ENCODE data around the gene SLC30A7. TPM values are rescaled to one million over a fixed set of nuclear protein-coding genes. Genes with fewer than 3 reads are reported as not detected.
A peak's percentile ranks its signal among the peaks of the same experiment; 100 is the strongest.

The SLC30A7 gene
- total RNA-seq, 1 donor from 2014 or later = 12.5 TPM

DNA sequence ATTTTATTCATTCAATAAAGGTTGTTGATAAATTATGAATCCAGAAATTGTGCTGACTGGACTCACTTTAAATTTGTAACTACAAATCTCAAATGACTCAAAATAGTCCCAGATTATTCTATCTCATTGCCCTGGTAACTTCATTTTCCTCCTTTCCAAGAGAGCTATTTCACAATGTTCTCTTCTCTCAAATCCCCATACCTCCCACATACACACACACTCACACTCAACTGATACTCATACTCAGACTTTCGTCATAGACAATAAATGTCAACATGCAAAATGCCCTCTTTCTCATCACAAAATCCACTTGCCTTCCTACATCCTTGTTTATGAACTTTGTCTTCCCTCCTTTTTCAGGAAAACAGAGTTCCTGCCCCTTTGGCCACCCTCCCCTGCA, 34.5 kb upstream of the SLC30A7 start:
- H3K4me3 ChIP-seq (ENCODE audit: low read depth, low read length) = no peak overlapping the region
- TF ChIP-seq, protein P1, sequence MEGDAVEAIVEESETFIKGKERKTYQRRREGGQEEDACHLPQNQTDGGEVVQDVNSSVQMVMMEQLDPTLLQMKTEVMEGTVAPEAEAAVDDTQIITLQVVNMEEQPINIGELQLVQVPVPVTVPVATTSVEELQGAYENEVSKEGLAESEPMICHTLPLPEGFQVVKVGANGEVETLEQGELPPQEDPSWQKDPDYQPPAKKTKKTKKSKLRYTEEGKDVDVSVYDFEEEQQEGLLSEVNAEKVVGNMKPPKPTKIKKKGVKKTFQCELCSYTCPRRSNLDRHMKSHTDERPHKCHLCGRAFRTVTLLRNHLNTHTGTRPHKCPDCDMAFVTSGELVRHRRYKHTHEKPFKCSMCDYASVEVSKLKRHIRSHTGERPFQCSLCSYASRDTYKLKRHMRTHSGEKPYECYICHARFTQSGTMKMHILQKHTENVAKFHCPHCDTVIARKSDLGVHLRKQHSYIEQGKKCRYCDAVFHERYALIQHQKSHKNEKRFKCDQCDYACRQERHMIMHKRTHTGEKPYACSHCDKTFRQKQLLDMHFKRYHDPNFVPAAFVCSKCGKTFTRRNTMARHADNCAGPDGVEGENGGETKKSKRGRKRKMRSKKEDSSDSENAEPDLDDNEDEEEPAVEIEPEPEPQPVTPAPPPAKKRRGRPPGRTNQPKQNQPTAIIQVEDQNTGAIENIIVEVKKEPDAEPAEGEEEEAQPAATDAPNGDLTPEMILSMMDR (conservative IDR thresholded peaks at IDR 0.05; ENCODE audit: low read depth, low read length) = no peak
- no peak for DNase-seq (ENCODE audit: low read depth)

DNA sequence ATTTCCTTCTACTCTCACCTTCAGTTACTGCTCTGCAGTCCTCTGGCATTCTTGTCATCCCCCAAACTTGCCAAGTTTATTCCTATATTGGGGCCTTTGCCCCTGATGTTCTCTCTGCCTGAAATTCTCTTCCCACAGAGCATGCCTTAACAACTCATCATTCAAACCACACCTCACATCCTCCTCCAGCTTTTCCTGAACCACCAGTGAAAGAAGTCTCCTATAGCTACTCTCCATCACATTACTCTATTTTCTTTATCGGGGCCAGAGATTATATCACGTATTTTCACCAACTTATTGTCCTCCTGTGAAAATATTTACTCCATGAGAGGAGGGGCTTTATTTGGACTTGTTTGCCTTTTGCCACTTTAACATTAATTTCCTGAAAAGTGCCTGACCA, 33.3 kb upstream of the SLC30A7 start:
- TF ChIP-seq, protein P1 (conservative IDR thresholded peaks at IDR 0.05; ENCODE audit: low read depth, low read length) = no peak
- DNase-seq (ENCODE audit: low read depth) = no peak
- no peak overlapping the region for H3K4me3 ChIP-seq (ENCODE audit: low read depth, low read length)

DNA sequence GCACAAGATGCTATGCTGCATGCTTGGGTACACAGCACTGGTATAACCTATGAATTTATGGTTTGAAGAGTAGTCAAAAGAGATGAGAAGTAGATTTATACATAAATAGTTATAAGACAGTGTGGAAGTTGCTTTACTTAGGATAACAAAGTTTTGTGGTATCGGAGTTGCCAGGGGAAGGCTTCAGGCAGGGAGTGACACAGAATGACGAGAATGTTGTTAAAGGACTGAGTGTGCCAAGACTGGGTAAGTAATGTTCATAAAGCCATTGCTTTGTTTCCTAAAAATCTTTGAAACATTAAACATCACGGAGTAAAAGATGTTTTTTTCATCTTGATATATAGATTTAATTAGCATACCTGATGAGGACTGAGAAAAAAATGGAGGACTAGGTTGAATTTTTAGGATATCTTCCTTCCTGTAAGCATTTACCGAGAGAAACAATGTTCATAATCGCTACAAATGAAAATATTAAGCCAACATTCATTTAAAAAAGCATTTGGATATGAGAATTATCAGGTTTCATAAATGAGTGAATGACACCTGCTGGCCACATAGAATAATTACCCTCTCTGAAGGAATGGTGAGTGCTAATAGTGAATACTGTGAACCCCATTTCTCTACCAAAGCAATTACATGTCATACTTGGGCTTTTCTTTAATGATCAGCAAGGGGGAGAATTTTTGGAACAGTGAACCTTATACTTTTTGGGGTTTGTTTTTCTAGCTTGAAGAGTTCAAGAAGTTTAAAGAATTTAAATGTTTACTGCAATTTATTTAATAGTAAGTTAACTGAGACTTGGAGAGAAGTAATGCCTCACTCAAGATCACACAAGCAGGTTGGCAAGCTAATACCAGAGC, 29.6 kb upstream of the SLC30A7 start:
- TF ChIP-seq, protein P1 (conservative IDR thresholded peaks at IDR 0.05; ENCODE audit: low read depth, low read length) = peak; percentile 65
- no peak overlapping the region for H3K4me3 ChIP-seq (ENCODE audit: low read depth, low read length)
- no peak for DNase-seq (ENCODE audit: low read depth)

DNA sequence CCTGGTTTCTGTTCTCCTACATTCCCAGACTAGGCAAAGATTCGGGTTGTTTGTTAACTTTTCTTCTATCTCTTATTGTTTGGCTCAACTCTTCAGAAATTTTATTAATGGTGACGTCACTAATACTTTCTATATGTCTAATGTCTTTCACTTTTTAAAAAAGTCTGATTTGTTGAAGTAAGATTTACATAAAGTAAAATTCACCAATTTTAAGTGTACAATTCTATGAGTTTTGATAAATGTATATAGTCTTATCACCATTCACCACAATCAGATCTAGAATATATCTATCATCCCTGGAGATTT, 29.0 kb upstream of the SLC30A7 start:
- H3K4me3 ChIP-seq (ENCODE audit: low read depth, low read length) = no peak overlapping the region
- DNase-seq (ENCODE audit: low read depth) = no peak
- TF ChIP-seq, protein P1 (conservative IDR thresholded peaks at IDR 0.05; ENCODE audit: low read depth, low read length) = no peak

DNA sequence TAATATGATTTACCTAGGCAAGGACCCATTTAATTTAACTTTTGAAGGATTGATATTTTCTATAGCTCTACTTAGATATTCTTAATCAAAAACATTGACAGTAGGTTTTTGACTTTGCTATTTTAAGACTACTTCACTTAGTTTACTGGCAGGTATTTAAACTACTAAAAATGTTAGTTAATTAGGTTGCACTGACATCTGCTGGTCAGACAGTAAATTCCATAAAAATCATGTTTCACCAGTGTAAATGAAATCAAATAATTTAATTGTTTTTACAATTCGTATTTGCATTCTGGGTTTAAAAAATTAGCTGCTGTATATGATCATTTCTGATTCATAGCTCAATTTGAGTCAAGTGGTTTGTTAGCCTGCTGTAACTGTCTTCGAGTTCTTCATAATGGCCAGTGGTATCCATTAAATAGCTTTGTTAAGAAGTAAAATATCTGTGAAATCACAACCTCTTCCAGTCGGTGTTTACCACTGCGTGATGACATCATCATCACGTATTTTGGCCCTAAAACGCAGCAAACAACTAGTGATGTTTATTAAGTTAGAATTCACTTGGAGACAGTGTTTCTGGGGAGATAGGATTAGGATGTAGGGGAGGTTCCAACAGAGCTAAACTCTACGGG, 27.4 kb upstream of the SLC30A7 start:
- no peak for DNase-seq (ENCODE audit: low read depth)
- TF ChIP-seq, protein P1 (conservative IDR thresholded peaks at IDR 0.05; ENCODE audit: low read depth, low read length) = peak; percentile 59
- peak overlapping the region; percentile 9 for H3K4me3 ChIP-seq (ENCODE audit: low read depth, low read length)

DNA sequence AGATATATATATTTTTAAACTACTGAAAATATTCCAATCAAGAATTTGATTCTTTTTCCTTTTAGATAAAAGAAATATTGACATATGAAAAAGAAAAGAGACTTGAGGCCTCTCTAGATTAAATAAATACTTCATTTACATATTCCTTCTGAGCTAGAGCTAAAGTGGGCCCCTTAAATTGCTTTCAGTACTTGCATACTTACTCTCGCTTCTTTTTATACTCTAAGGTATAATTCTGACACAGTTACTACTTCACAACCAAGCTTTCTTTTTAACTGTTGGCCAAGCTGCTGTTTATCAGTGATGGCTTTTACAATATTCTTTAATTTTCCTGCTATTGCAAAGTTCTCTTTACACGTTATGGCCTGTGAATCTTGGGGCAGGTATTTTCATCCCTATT, 25.9 kb upstream of the SLC30A7 start:
- TF ChIP-seq, protein P1 (conservative IDR thresholded peaks at IDR 0.05; ENCODE audit: low read depth, low read length) = no peak
- H3K4me3 ChIP-seq (ENCODE audit: low read depth, low read length) = no peak overlapping the region
- no peak for DNase-seq (ENCODE audit: low read depth)

Data from epithelial cell of proximal tubule (primary cell).